OCI-LY1 (cell line): ENCODE data around the gene TNFAIP3.

Experiments used
- EZH2 ChIP-seq: fragments of 200-600 bp; sonication (generic), shearing (Covaris generic); IDR thresholded peaks from 2 replicates; pipeline ENCODE4 v1.8.0; 2017; ENCODE audit warnings: borderline replicate concordance, mixed run types, mild to moderate bottlenecking, antibody characterized with exemption, low read length, moderate library complexity, mixed read lengths
- TF ChIP-seq, protein P1 (sequence below): fragments of 200-600 bp; sonication (generic), shearing (Covaris generic); IDR thresholded peaks from 2 replicates; pipeline ENCODE4 v1.5.1; 2017; ENCODE audit warnings: mild to moderate bottlenecking, antibody characterized with exemption, low read length, moderate library complexity, mixed read lengths

DNA sequence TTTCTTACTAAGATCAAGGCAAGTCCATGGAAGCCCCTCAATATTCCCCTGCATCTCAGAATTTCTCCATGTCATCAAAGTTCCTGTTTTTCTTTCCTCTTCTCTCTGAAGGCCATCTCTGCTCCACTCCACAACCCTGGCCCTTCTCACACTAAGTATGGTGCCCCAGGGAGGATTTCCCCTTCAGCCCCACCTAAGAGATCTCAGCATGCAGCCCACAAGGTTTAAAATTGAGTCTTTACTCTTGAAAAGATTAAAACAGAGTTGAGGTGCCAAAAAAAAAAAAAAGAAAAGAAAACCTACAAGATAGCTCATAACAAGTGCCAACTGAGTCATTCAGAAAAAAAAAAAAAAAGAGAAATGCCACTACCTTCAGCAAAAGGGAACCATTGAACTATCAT, 36.5 kb upstream of the TNFAIP3 start:
- TF ChIP-seq, protein P1, sequence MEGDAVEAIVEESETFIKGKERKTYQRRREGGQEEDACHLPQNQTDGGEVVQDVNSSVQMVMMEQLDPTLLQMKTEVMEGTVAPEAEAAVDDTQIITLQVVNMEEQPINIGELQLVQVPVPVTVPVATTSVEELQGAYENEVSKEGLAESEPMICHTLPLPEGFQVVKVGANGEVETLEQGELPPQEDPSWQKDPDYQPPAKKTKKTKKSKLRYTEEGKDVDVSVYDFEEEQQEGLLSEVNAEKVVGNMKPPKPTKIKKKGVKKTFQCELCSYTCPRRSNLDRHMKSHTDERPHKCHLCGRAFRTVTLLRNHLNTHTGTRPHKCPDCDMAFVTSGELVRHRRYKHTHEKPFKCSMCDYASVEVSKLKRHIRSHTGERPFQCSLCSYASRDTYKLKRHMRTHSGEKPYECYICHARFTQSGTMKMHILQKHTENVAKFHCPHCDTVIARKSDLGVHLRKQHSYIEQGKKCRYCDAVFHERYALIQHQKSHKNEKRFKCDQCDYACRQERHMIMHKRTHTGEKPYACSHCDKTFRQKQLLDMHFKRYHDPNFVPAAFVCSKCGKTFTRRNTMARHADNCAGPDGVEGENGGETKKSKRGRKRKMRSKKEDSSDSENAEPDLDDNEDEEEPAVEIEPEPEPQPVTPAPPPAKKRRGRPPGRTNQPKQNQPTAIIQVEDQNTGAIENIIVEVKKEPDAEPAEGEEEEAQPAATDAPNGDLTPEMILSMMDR: no peak
- no peak for TF ChIP-seq EZH2
